ENCODE measurements around the gene PARD3B. TPM values are rescaled to one million over a fixed set of nuclear protein-coding genes. Genes with fewer than 3 reads are reported as not detected.

PARD3B gene
- total RNA-seq, 1 experiment from 2014 or later: 7.6 TPM

- intact Hi-C loops (cut with micrococcal nuclease; ENCODE audit: unreplicated experiment): no loop called here
- Histone ChIP-seq H3K36me3 (ENCODE audit: low read depth) (no peaks in the 10 kb centered on the region), H4K20me1 (ENCODE audit: insufficient read depth) (no peaks in the 10 kb centered on the region), H3K4me2 (no peak overlapping the region), H2AFZ (no peak overlapping the region), H3K27me3 (ENCODE audit: insufficient read depth, low read depth) (no peaks in the 10 kb centered on the region), H3K4me1 (replicated peaks; ENCODE audit: insufficient read depth) (no peaks in the 10 kb centered on the region), H3K79me2 (ENCODE audit: low read depth) (no peaks in the 10 kb centered on the region), H3K27ac (no peak overlapping the region), H3F3A (ENCODE audit: insufficient read depth, low read depth) (no peaks in the 10 kb centered on the region), H3K9me2 (ENCODE audit: insufficient read depth) (no peaks in the 10 kb centered on the region), H3K9me3 (ENCODE audit: insufficient read depth, low read depth) (no peaks in the 10 kb centered on the region), H3K4me3 (no peak overlapping the region)
- BruUV-seq (replicated peaks): no TSS peak
- no peak for DNase-seq
- ChIA-PET CTCF (no interaction called here), POLR2A (ENCODE audit: unreplicated experiment) (no interaction called here)
- TF ChIP-seq EZH2 (IDR thresholded peaks at IDR 0.05; ENCODE audit: low read depth): no peak
- no peak for TF ChIP-seq CTCF (conservative IDR thresholded peaks at IDR 0.05)
Measured at GRCh38 chr2:205001300-205001966, 456.2 kb downstream of the PARD3B start.

- H3K79me2 ChIP-seq (ENCODE audit: low read depth): no peaks in the 10 kb centered on the region
- POLR2A ChIA-PET (ENCODE audit: unreplicated experiment): no interaction called here
- no peak for TF ChIP-seq CTCF (conservative IDR thresholded peaks at IDR 0.05)
- TF ChIP-seq EZH2 (IDR thresholded peaks at IDR 0.05; ENCODE audit: low read depth): no peak
- H3K4me1 ChIP-seq (replicated peaks; ENCODE audit: insufficient read depth): no peaks in the 10 kb centered on the region
- H3K9me2 ChIP-seq (ENCODE audit: insufficient read depth): no peaks in the 10 kb centered on the region
- no peak overlapping the region for H3K27ac ChIP-seq
- intact Hi-C loops (cut with micrococcal nuclease; ENCODE audit: unreplicated experiment): no loop called here
- no peaks in the 10 kb centered on the region for H3K36me3 ChIP-seq (ENCODE audit: low read depth)
- H3K9me3 ChIP-seq (ENCODE audit: insufficient read depth, low read depth): no peaks in the 10 kb centered on the region
- CTCF ChIA-PET: no interaction called here
- no peak overlapping the region for H3K4me2 ChIP-seq
- no peak overlapping the region for H3K4me3 ChIP-seq
- BruUV-seq (replicated peaks): no TSS peak
- H4K20me1 ChIP-seq (ENCODE audit: insufficient read depth): no peaks in the 10 kb centered on the region
- H3F3A ChIP-seq (ENCODE audit: insufficient read depth, low read depth): no peaks in the 10 kb centered on the region
- no peak for DNase-seq
- H2AFZ ChIP-seq: no peak overlapping the region
- H3K27me3 ChIP-seq (ENCODE audit: insufficient read depth, low read depth): no peaks in the 10 kb centered on the region
Measured at GRCh38 chr2:205002390-205002789, 457.1 kb downstream of the PARD3B start.

- H2AFZ ChIP-seq: no peak overlapping the region
- TF ChIP-seq EZH2 (IDR thresholded peaks at IDR 0.05; ENCODE audit: low read depth) (no peak), CTCF (conservative IDR thresholded peaks at IDR 0.05) (no peak)
- no peak for DNase-seq
- no peaks in the 10 kb centered on the region for H3F3A ChIP-seq (ENCODE audit: insufficient read depth, low read depth)
- H3K27me3 ChIP-seq (ENCODE audit: insufficient read depth, low read depth): no peaks in the 10 kb centered on the region
- H3K4me3 ChIP-seq: no peak overlapping the region
- ChIA-PET POLR2A (ENCODE audit: unreplicated experiment) (no interaction called here), CTCF (interaction anchor here (0.6 kb wide), 1 partner anchor 1083 kb away, joined by 3 read pairs; no protein-coding TSS in a partner anchor)
- intact Hi-C loops (cut with micrococcal nuclease; ENCODE audit: unreplicated experiment): no loop called here
- no TSS peak for BruUV-seq (replicated peaks)
- no peaks in the 10 kb centered on the region for H3K79me2 ChIP-seq (ENCODE audit: low read depth)
- H4K20me1 ChIP-seq (ENCODE audit: insufficient read depth): no peaks in the 10 kb centered on the region
- H3K27ac ChIP-seq: no peak overlapping the region
- H3K4me1 ChIP-seq (replicated peaks; ENCODE audit: insufficient read depth): no peaks in the 10 kb centered on the region
- no peaks in the 10 kb centered on the region for H3K9me3 ChIP-seq (ENCODE audit: insufficient read depth, low read depth)
- no peaks in the 10 kb centered on the region for H3K9me2 ChIP-seq (ENCODE audit: insufficient read depth)
- H3K36me3 ChIP-seq (ENCODE audit: low read depth): no peaks in the 10 kb centered on the region
- no peak overlapping the region for H3K4me2 ChIP-seq
Measured at GRCh38 chr2:205003288-205003687, 458.0 kb downstream of the PARD3B start.

Measured in PC-9 (cell line).